SK-N-SH treated with all-trans-retinoic acid at 6 μM for 48 hours (cell line): ENCODE results near the gene GREB1L.

ENCODE experiments used
- ATAC-seq: fragments of 200-7000 bp; cut with Tn5 transposase; 3 replicates; pipeline ENCODE4 v1.9.1; 2020; ENCODE audit warnings: mild to moderate bottlenecking, moderate library complexity
- ARNTL ChIP-seq: fragments of 450-650 bp; formaldehyde crosslinking; IDR thresholded peaks from 2 replicates; pipeline ENCODE4 v1.5.0; 2020; ENCODE audit warnings: low read depth, mild to moderate bottlenecking, moderate library complexity, borderline replicate concordance
- BACH2 ChIP-seq: fragments of 250-450 bp; sonication (Bioruptor Pico); IDR thresholded peaks from 2 replicates; pipeline ENCODE4 v1.9.0; 2021; ENCODE audit warnings: mild to moderate bottlenecking, borderline replicate concordance
- CSDC2 ChIP-seq: fragments of 250-450 bp; sonication (Bioruptor Pico); IDR thresholded peaks from 2 replicates; pipeline ENCODE4 v1.5.0; 2020; ENCODE audit warnings: mild to moderate bottlenecking, moderate library complexity
- ESRRG ChIP-seq: fragments of 250-450 bp; sonication (Bioruptor Pico); IDR thresholded peaks from 2 replicates; pipeline ENCODE4 v1.6.1; 2021; ENCODE audit warnings: mild to moderate bottlenecking
- GLIS3 ChIP-seq: fragments of 250-450 bp; sonication (Bioruptor Pico); IDR thresholded peaks from 2 replicates; pipeline ENCODE4 v1.5.0; 2020; ENCODE audit warnings: mild to moderate bottlenecking, moderate library complexity
- ISL1 ChIP-seq: fragments of 250-450 bp; sonication (Bioruptor Pico); IDR thresholded peaks from 2 replicates; pipeline ENCODE4 v2.1.2; 2022; ENCODE audit warnings: mild to moderate bottlenecking, moderate library complexity
- OSR1 ChIP-seq: fragments of 250-450 bp; sonication (Bioruptor Pico); IDR thresholded peaks from 2 replicates; pipeline ENCODE4 v1.8.0; 2022; ENCODE audit warnings: moderate library complexity, mild to moderate bottlenecking, inconsistent platforms
- PATZ1 ChIP-seq: fragments of 250-450 bp; sonication (Bioruptor Pico); IDR thresholded peaks from 2 replicates; pipeline ENCODE4 v1.8.0; 2020; ENCODE audit warnings: mild to moderate bottlenecking, moderate library complexity, borderline replicate concordance
- POU6F1 ChIP-seq: fragments of 250-450 bp; sonication (Bioruptor Pico); IDR thresholded peaks from 2 replicates; pipeline ENCODE4 v1.8.0; 2021; ENCODE audit warnings: low read depth, mild to moderate bottlenecking, moderate library complexity, borderline replicate concordance
- PPARA ChIP-seq: fragments of 250-450 bp; sonication (Bioruptor Pico); IDR thresholded peaks from 2 replicates; pipeline ENCODE4 v1.5.0; 2020; ENCODE audit warnings: mild to moderate bottlenecking, borderline replicate concordance
- RARB ChIP-seq: fragments of 250-450 bp; sonication (Bioruptor Pico); IDR thresholded peaks from 2 replicates; pipeline ENCODE4 v1.8.0; 2021; ENCODE audit warnings: mild to moderate bottlenecking, moderate library complexity
- SNAI2 ChIP-seq: fragments of 250-450 bp; sonication (Bioruptor Pico); IDR thresholded peaks from 2 replicates; pipeline ENCODE4 v1.5.0; 2020; ENCODE audit warnings: mild to moderate bottlenecking, moderate library complexity
- TCF4 ChIP-seq: fragments of 250-450 bp; sonication (Bioruptor Pico); IDR thresholded peaks from 2 replicates; pipeline ENCODE4 v1.8.0; 2021; ENCODE audit warnings: mild to moderate bottlenecking, moderate library complexity, borderline replicate concordance
- TSHZ2 ChIP-seq: fragments of 250-450 bp; sonication (Bioruptor Pico); IDR thresholded peaks from 2 replicates; pipeline ENCODE4 v1.5.0; 2020; ENCODE audit warnings: mild to moderate bottlenecking, moderate library complexity
- ZC3H10 ChIP-seq: fragments of 250-450 bp; sonication (Bioruptor Pico); IDR thresholded peaks from 2 replicates; pipeline ENCODE4 v1.5.1; 2021; ENCODE audit warnings: mild to moderate bottlenecking, moderate library complexity
- ZFP3 ChIP-seq: fragments of 250-450 bp; sonication (Bioruptor Pico); IDR thresholded peaks from 2 replicates; pipeline ENCODE4 v1.5.0; 2020; ENCODE audit warnings: mild to moderate bottlenecking, moderate library complexity
- ZNF565 ChIP-seq: fragments of 450-650 bp; formaldehyde crosslinking; conservative IDR thresholded peaks from 2 replicates; pipeline ENCODE4 v1.5.0; 2020; ENCODE audit warnings: low read depth, mild to moderate bottlenecking, moderate library complexity
- ZNF70 ChIP-seq: fragments of 450-650 bp; formaldehyde crosslinking; IDR thresholded peaks from 2 replicates; pipeline ENCODE4 v1.5.0; 2020; ENCODE audit warnings: mild to moderate bottlenecking, moderate library complexity
- ZNF8 ChIP-seq: fragments of 450-650 bp; formaldehyde crosslinking; IDR thresholded peaks from 2 replicates; pipeline ENCODE4 v1.5.0; 2020; ENCODE audit warnings: mild to moderate bottlenecking, moderate library complexity
- TF ChIP-seq, protein P1 (sequence below): fragments of 250-450 bp; sonication (Bioruptor Pico); IDR thresholded peaks from 2 replicates; pipeline ENCODE4 v1.5.1; 2021; ENCODE audit warnings: mild to moderate bottlenecking, moderate library complexity
- TF ChIP-seq, protein P2 (sequence below): fragments of 250-450 bp; sonication (Bioruptor Pico); IDR thresholded peaks from 2 replicates; pipeline ENCODE4 v1.5.1; 2020; ENCODE audit warnings: low read depth, mild to moderate bottlenecking, moderate library complexity

GREB1L gene

GRCh38 chr18:21450503-21450902 is 208.5 kb downstream of the GREB1L start:
- ATAC-seq, result no peak
- TF ChIP-seq ESRRG (CRISPR knock-in tag) (no peak), ZC3H10 (CRISPR knock-in tag) (no peak), PATZ1 (CRISPR knock-in tag) (no peak), ZNF70 (CRISPR knock-in tag) (no peak), CSDC2 (CRISPR knock-in tag) (no peak), SNAI2 (no peak), GLIS3 (CRISPR knock-in tag) (no peak), ZNF565 (CRISPR knock-in tag) (no peak), TSHZ2 (no peak), ARNTL (CRISPR knock-in tag) (no peak)
- TF ChIP-seq, protein P1, sequence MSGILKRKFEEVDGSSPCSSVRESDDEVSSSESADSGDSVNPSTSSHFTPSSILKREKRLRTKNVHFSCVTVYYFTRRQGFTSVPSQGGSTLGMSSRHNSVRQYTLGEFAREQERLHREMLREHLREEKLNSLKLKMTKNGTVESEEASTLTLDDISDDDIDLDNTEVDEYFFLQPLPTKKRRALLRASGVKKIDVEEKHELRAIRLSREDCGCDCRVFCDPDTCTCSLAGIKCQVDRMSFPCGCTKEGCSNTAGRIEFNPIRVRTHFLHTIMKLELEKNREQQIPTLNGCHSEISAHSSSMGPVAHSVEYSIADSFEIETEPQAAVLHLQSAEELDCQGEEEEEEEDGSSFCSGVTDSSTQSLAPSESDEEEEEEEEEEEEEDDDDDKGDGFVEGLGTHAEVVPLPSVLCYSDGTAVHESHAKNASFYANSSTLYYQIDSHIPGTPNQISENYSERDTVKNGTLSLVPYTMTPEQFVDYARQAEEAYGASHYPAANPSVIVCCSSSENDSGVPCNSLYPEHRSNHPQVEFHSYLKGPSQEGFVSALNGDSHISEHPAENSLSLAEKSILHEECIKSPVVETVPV (CRISPR knock-in tag), result no peak

GRCh38 chr18:21450913-21451312 is 208.9 kb downstream of the GREB1L start:
- TF ChIP-seq ESRRG (CRISPR knock-in tag) (no peak), TSHZ2 (no peak), ZFP3 (CRISPR knock-in tag) (no peak), ZNF8 (CRISPR knock-in tag) (no peak), POU6F1 (CRISPR knock-in tag) (no peak), OSR1 (CRISPR knock-in tag) (no peak), TCF4 (CRISPR knock-in tag) (no peak), RARB (CRISPR knock-in tag) (no peak), ISL1 (CRISPR knock-in tag) (no peak), PPARA (CRISPR knock-in tag) (no peak), PATZ1 (CRISPR knock-in tag) (no peak), ZNF70 (CRISPR knock-in tag) (no peak), CSDC2 (CRISPR knock-in tag) (no peak), ZNF565 (CRISPR knock-in tag) (no peak), BACH2 (CRISPR knock-in tag) (no peak), ZC3H10 (CRISPR knock-in tag) (no peak), GLIS3 (CRISPR knock-in tag) (no peak)
- TF ChIP-seq, protein P2, sequence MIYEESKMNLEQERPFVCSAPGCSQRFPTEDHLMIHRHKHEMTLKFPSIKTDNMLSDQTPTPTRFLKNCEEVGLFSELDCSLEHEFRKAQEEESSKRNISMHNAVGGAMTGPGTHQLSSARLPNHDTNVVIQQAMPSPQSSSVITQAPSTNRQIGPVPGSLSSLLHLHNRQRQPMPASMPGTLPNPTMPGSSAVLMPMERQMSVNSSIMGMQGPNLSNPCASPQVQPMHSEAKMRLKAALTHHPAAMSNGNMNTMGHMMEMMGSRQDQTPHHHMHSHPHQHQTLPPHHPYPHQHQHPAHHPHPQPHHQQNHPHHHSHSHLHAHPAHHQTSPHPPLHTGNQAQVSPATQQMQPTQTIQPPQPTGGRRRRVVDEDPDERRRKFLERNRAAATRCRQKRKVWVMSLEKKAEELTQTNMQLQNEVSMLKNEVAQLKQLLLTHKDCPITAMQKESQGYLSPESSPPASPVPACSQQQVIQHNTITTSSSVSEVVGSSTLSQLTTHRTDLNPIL, result no peak
- no peak for ATAC-seq
